ENCODE measurements around the gene PHYKPL.

GRCh38 chr5:178215280-178216002 is 17.2 kb downstream of the PHYKPL start:
- peak; percentile 50; the same call in 1 of the 2 replicates for TF ChIP-seq POLR2A (IDR thresholded peaks at IDR 0.05; ENCODE audit: low read depth, low read length)
- TF ChIP-seq POLR2AphosphoS5 (IDR thresholded peaks at IDR 0.05; ENCODE audit: low read depth, low read length) = peak; percentile 72; the same call in 1 of the 2 replicates

Measured in GM12891 (cell line).